Stimulated activated CD8-positive, alpha-beta memory T cell treated with anti-CD3 and anti-CD28 coated beads, Interleukin-12 subunit alpha, Interleukin-12 subunit beta, amount 100 ng/mL, for 1 hour (primary cell): ENCODE results near the gene HSPB3.
"Not testable (repeated sequence)": the region's sequence is repeated elsewhere in the genome, so short reads cannot be mapped to it uniquely, and the experiment has no call there.

Experiments used
- DNase-seq: peaks from one replicate; pipeline ENCODE4 v3.0.0-alpha.2; 2020; ENCODE audit warnings: low read depth

The HSPB3 gene

GRCh38 chr5:54457094-54457862 lies 1.8 kb downstream of the HSPB3 start:
- no peak for DNase-seq

- DNase-seq = no peak
Observed at GRCh38 chr5:54458221-54458620, 2.7 kb downstream of the HSPB3 start.

GRCh38 chr5:54460181-54460919 lies 4.9 kb downstream of the HSPB3 start:
- DNase-seq = no peak

DNA sequence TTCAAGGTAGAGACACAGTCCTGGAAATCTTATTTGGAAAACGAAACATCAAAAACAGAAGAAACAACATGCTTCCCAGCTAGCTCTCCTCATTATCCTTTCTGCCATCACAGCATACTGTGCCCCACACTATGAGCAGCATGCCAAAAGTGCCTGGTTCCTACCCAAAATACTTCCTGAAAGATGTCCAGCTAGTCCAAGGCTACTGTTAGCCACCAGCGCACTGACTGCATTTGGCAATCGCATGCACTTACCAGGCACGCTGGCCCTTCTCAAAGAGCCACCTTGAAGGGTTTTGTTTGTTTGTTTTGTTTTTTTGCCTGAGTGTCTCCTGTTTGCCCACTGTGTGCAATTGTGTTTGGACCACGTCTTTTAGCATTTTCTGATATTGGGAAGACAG lies 6.8 kb downstream of the HSPB3 start:
- DNase-seq = no peak

GRCh38 chr5:54463713-54464112 lies 8.2 kb downstream of the HSPB3 start:
- DNase-seq = no peak

GRCh38 chr5:54469622-54470021 lies 14.1 kb downstream of the HSPB3 start:
- DNase-seq = no peak

- DNase-seq = no peak
Observed at GRCh38 chr5:54470128-54470527, 14.6 kb downstream of the HSPB3 start.

DNA sequence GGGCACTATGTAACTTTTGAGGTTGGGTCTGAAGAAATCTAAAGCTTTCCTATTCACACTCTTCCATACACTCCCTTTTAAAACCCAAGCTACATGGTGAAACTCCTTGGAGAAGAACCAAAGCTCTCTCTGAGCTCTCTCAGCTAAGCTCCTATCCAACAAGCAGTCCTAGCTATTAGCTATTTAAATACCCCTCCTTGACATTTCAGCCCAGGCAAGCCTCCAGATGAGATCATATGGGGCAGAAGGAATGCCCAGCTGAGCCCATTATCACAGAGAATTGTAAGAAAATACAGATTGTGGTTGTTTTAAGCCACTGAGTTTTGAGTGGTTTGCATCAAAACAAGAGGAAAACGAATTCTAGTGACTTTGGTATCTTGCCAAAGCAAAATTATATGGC lies 15.2 kb downstream of the HSPB3 start:
- no peak for DNase-seq

- DNase-seq = no peak
Observed at GRCh38 chr5:54471398-54471797, 15.9 kb downstream of the HSPB3 start.

DNA sequence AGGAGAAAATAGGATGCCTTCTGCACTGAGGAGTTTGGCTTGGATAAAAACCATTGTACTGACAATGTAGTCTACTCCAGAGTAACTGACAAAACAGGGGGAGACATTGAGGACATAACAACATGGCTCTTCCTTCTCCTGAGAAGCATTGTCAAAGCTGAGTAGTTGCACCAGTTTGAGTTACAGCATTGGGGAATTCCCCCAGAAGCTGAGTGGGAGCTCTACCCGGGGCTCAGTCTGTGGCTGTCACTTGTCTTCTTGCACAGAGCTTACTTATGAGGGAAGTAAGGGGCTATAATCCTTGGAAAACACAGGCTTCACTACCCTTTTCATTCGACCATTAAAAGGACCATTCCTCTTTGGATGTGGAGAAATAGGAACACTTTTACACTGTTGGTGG lies 21.2 kb downstream of the HSPB3 start:
- no peak for DNase-seq

DNA sequence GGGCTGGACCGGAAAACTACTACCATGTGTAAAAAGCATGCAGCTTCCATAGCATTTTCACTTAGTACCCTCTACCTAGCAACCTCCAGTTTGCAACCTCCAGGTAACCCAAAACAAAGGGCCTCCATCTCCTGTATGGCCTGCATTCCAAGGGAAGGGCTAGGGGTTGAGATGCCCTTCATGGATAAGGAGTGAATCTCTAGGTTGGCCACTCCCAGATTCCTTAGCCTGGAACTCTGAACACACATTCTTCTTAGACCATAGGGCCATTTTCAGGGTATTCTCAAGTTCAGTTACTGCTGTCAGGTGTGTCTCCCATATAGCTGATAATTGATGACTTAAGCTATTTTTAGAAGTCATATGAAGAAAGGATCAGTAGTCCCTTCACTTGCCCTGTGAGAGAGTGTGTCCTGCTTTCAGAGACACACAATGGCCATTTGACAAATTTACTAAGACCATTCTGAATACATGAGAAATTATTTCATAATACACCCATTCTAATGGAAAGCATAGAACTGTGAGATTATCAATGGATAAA lies 22.5 kb downstream of the HSPB3 start:
- DNase-seq = no peak

DNA sequence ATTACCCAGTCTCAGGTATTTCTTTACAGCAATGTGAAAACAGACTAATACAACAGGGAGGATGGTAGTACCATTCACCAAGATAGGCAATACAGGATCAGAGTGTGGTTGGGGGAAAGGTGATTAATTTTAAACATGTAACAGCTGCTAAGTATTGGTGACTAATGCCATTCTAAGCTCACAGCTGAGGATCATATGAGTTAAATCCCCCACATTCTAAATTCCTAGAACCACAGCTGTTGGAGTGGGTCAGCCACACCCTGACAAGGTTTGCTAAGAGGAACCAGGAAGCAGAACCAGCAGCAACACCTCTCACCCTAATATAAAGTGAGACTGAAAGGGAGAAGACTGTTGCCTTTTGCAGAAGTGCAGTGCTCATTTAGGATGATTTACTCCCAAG lies 24.8 kb downstream of the HSPB3 start:
- DNase-seq = no peak

GRCh38 chr5:54484219-54484894 lies 28.9 kb downstream of the HSPB3 start:
- no peak for DNase-seq

- DNase-seq = not testable (repeated sequence)
Observed at GRCh38 chr5:54485659-54486058, 30.2 kb downstream of the HSPB3 start.

DNA sequence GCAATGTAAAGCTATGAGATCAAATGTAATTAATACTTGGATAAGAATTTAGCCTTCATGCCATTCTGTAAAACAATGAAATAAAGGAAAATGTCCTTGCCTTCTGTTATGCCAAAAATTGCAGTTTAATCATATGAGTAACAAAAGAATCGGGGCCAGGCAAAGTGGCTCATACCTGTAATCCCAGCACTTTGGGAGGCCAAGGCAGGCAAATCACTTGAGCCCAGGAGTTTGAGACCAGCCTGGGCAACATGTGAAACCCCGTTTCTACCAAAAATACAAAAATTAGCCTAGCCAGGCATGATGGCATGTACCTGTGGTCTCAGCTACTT lies 34.1 kb downstream of the HSPB3 start:
- DNase-seq = not testable (repeated sequence)

DNA sequence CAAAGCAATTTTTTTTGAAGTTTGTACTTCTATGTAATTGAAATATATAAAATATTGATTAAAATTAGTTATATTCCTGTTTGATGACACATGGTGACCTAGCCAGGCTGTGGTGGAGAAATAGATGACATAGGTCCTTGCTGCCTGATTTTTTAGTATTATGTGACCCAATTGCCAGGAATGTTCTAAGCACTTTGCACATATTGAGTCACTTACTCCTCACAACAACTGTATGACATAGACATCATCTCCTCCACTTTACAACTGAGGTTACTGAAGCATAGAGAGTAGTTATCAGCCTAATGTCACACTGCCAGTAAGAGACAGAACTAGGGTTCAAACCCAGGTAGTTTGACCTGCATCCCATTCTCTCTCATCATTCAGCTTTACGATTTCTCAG lies 35.8 kb downstream of the HSPB3 start:
- no peak for DNase-seq

DNA sequence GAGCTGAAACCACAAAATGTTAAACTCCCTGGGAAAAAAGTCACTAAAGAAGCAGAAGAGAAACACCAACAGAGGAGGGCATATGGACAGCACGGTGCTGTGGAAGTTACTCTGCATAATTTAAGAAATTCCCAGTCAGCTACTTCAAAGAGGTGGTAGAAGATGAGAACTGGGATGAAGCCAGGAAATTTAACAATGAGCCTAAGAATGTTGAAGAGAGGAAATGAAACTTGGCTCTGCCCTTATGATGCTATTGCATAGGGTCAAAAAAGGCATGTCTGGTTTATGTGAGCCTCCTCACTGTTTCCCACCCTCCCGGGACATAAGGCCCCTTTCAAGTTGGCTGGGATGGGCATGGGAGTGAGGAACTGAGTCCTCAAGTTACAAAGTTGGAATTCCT lies 36.7 kb downstream of the HSPB3 start:
- DNase-seq = no peak

GRCh38 chr5:54495027-54495426 lies 39.5 kb downstream of the HSPB3 start:
- no peak for DNase-seq
